NCI-H82 treated with DMSO at 0.1 percent for 48 hours (cell line): Measurements from ENCODE around the gene CFLAR.
"Not testable (repeated sequence)": the region's sequence is repeated elsewhere in the genome, so short reads cannot be mapped to it uniquely, and the experiment has no call there.

Experiments
- DNase-seq: peaks from one replicate; lab custom pipeline; 2025; ENCODE audit not compliant: unreplicated experiment; lab: John Stamatoyannopoulos, UW

Gene CFLAR

DNA sequence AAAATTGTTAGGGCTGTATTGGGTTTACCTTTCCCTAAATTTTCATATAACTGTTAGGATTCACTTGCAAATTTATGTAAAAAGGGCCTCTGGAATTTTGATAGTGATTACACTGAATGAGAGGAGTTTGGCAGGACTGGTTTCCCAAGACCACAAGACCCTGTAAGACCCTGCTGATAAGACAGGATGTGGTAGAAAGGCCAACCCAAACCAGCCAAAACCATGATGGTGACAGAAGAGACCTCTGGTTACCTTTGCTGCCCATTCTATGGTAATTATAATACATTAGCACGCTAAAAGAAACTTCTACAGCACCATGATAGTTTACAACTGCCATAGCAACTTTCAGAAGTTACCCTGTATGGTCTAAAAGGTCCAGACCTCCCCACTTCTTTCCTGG is 58.7 kb downstream of the CFLAR start:
- DNase-seq, result no peak

DNA sequence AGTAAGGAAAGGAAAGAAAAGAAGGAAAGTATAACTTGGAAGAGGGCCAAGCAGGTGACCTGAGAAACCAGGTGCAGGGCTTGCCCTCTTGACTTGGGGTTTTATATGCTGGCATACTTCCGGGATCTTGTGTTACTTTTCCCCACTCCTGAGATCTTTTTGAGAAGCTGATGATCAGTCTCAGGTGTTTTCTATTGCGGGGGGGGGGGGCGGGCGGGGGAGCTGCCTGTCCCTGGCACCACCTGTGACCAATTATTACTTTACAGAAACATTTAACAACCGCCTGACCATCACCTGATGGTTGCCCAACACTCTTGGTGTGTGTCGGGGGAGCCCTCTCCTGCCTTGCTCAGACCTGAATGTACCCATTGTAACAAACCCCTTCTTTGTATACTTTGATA is 60.1 kb downstream of the CFLAR start:
- no peak for DNase-seq

DNA sequence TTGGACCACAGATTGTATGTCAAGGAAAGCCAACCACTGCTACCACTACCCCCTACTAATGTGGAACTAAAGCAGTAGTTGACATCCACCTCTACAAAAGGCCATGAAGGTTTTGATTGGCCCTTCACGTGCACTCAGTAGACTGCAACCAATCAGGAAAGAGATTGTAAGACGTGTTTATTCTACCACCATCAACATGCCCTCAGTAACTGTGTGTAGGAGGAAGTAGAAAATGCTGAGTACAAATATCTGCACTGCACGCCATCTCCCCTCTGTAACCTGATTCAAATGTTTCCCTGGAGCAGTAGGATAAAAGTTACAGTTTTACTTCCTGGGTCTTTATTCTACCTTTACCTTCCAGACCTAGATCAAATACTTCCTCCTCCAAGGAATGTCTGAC is 64.0 kb downstream of the CFLAR start:
- DNase-seq, result no peak

DNA sequence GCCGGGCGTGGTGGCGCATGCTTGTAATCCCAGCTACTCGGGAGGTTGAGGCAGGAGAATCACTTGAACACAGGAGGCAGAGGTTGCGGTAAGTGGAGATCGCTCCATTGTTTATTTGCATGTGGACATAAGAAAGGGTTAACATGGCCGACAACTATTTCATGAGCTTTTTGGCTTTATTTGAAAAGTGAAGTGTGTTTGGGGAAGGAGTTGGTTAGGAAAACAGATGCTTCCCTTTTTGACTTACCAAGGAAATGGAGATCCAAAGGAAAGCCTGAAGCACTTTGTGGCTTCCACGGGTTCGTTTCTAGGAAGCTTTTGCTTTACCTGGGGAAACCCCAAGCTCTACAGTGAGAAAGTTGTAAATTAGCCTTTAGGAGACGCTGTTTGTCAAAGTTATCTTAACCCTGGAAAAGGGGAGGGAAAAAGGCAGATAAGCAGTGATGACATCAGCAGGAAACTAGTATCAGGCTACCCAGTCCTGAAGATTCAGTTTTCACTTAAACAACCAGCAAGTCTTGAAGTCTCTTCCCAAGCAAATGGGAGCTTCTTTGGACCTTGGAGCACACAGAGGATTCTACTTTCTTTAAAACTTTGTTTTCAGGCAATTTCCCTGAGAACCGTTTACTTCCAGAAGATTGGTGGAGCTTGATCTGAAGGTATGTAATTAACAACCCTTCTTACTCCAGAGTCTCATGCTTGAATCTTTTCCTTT is 66.8 kb downstream of the CFLAR start, which contains the start of gene CASP10:
CASP10 (plus strand) TSS at position 492 of the 715 bp plus-strand sequence. CDS start 2,637 bp downstream, outside the sequence.
- DNase-seq, result no peak

DNA sequence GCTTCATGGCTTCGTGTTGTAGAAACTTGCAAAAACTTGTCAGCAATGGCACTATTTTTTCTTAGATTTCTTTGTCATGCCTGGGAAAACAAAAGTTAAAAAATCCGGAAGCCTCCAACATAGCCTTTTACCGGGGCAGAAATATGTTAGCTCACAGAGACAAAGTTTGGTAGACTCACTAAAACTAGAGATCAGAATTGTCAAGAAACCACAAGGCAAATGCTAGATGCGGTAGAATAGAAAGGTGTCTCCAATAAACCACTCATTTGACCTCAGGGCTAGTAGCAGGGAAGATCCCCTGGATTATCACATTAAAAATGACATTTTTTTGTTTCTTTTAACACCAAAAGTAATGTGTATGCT is 67.4 kb downstream of the CFLAR start:
- DNase-seq, result no peak

DNA sequence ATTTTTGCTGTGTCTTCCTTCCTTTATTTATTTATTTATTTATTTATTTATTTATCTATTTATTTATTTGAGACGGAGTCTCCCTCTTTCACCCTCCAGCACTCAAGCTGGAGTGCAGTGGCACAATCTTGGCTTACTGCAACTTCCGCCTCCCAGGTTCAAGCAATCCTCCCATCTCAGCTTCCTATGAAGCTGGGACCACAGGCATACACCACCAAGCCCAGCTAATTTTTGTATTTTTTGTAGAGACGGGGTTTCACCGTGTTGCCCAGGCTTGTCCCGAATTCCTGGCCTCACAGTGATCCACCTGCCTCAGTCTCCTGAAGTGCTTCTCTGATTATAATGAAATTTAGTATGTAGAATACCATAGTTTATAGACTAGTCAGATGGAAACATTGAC is 67.9 kb downstream of the CFLAR start:
- not testable (repeated sequence) for DNase-seq

DNA sequence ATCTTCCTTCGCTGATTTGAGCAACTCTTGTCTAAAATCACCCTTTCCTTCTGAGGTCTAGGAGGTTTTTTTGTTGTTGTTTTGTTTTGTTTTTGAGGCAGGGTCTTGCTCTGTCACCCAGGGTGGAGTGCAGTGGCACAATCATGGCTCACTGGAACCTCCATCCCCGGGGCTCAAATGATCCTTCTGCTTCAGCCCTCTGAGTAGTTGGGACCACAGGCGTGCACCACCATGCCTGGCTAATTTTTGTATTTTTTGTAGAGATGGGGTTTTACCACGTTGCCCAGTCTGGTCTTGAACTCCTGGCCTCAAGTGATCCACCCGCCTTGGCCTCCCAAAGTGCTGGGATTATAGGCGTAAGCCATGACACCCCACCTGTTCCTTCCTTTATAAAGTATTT is 68.3 kb downstream of the CFLAR start:
- DNase-seq, result not testable (repeated sequence)

DNA sequence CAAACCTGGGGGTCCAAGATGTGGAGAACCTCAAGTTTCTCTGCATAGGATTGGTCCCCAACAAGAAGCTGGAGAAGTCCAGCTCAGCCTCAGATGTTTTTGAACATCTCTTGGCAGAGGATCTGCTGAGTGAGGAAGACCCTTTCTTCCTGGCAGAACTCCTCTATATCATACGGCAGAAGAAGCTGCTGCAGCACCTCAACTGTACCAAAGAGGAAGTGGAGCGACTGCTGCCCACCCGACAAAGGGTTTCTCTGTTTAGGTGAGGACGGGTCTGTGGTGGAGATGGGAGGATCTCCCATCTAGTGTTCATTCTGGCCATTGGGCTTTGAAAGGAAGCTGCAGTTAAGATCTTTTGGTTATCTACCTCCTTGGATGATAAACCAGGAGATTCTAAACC is 69.9 kb downstream of the CFLAR start:
- DNase-seq, result no peak

DNA sequence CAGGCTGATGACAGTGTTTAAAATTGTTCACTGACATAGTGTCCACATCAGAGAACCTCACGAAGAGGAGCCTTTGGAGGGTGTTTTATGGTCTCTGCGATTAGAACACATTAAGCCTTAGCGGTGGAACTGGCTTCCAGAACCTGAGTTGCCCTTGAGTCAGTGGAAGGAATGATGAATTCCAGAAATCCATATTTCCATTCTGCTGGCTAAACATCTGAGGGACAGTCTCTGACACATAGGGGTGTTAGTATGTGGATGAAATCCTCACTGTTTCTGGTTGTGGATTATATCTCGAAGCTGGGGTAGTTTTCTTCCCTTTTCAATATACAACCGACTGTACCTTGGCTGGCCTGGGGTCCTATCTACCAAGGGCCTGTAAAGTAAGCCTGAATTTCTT is 71.0 kb downstream of the CFLAR start:
- no peak for DNase-seq

DNA sequence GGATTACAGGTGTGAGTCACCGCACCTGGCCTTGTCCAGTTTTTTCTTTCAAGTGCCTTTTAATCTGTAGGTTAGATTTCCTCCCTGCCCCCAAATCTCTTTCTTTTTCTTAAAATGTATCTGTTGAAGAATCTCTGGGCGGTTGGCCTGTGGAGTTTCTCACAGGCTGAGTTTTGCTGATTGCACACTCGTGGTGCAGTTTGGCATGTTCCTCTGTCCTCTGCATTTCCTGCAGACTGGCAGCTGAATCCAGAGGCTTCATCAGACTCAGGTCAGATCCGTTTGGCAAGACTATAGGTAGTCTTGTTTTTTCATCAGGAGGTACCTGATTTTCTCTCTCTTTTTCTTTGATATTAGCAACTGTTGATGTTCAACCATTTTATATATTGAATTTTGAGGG is 72.5 kb downstream of the CFLAR start:
- no peak for DNase-seq

DNA sequence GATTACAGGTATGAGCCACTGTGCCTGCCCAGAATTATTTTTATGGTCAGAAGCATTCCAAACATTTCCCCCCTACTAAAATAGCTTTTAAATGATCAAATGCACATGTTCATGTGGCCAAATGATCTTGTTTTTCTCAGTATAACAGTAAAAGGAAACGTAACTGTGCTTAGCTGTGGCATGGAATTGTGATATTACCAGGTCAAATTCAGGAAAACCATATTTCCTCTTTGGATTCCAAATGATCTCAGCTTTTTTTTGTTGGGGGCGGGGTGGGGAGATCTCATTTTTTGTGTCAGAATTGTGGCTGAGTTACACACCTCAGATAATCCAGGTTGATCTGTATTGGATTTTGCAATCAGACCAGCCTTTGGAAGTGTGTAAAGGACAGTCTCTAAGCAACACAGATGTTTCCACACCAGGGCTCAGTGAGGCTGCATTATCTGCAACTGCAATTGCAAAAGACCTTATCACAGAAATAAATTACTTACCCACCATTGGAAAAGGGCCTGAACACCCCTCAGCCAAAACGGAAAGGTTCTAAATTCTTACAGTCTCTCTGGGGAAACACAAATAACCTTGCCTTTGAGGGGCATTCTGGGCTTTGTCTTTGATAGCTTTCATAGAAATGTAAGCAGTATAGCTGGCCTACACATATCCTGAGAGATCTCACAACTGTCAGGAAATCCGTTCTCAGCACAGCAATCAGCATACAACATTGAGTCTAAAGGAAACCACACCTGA is 75.3 kb downstream of the CFLAR start:
- no peak for DNase-seq

DNA sequence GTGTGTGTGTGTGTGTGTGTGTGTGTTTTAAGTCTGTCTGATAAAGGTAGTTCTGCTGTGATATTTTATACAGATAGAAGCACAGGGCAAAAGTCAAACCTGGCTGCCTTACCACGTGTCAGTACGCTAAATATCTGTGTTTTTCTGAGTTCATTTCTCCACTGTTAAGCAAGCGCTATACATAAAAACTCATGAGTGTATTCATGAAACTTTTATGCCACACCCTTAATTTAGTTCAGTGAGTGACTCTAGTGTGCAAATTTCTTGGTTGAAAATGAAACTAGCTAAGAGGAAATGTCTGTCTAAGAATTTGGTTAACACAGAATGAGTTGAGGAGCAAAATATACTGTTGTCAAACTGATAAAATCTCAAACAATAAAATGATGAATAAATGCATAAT is 78.1 kb downstream of the CFLAR start:
- no peak for DNase-seq

DNA sequence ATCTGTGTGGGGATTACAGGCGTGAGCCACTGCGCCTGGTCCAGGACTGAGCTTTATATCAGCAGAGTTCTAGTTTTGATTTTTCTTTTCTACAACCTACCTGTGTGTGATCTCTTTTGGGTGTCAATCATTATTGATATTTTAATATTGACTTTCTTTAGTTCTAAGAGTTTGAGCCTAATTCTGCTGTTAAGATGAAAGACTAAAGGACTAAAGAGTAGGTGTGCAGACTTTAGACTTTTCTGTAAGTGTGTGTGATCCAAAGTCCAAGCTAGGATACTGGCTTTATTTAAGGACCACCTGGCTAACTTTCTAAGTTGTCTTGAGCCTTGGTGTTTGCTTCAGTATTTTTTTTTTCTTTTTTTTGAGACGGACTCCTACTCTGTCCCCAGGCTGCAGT is 79.4 kb downstream of the CFLAR start:
- no peak for DNase-seq

DNA sequence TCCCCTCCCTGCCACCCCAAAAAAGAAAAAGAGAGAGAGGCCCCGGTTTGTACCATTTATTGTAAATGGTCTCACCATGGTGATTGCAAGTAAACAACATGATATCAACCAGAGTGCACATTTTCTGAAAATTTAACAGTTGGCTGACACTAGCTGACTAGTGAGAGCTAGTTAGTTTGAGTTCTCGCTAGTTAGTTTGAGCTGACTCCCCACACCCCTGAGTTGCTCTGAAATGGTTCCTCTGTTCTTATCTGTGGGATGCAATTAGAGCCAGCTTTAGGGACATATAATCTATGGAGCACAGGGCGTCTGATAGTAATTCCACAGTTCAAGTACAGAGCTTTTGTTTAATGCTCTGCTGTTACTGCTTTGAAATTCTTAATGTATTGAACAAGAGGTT is 80.0 kb downstream of the CFLAR start:
- no peak for DNase-seq

DNA sequence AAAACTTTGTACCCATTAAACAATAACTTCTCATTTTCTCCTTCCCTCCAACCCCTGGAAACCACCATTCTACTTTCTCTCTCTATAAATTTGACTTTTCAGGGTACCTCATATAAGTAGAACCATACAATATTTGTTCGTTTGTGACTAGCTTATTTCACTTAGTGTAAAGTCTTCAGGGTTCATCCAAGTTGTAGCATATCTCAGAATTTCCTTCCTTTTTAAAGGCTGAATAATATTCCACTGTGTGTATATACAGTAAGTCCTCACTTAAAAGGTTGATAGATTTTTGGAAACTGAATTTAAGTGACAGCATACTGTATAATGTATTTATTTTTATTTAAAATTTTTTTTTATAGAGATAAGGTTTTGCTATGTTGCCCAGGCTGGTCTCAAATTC is 80.8 kb downstream of the CFLAR start:
- DNase-seq, result no peak

DNA sequence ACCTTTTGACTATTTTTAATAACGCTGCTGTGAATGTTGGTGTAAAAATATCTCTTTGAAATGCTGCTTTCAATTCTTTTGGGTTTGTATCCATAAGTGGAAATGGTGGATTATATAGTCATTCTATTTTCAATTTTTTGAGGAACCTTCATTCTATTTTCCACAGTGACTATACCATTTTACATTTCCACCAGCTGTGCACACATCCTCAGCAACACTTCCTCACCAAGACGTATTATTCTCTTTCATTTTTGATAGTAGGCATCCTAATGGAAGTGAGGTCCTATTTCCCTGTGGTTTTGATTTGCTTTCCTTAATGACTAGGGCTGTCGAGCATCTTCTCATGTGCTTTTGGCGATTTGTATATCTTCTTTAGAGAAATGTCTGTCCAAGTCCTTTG is 81.8 kb downstream of the CFLAR start:
- no peak for DNase-seq

DNA sequence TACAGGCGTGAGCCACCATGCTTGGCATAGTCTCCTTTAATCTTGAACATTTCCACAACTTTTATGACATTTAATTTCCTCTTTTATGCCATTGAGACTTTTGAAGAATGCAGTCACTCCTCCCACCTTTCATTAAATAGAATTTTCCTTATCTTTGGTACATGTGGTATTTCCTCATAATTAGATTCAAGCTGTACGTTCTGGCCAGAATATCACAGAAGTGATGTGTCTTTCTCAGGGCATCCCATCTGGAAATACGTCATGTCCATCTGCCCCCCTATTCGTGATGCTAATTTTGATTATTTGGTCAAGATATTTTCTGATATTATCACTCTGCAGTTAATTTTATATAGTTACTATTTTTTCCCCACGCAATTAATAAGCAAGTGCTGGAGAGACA is 83.9 kb downstream of the CFLAR start:
- no peak for DNase-seq

DNA sequence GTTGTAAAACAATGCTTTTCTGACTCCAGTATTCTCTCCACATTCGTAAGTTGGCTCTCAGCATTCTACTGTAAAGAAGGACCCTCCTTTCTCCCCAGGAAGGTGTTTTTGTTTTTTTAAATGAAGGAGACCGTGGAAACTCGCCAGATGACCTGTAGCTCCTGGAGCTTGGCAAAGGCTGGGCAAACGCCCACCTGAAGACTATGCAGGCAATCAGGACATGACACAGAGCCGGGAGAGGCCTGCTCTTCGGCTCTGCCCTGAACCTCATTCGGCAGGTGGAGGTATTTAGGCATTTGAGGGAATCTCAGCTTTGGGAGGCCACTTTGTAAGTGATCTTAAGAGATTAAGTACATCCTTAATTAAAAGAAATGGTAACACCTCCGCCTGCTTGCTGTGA is 84.4 kb downstream of the CFLAR start:
- DNase-seq, result no peak

DNA sequence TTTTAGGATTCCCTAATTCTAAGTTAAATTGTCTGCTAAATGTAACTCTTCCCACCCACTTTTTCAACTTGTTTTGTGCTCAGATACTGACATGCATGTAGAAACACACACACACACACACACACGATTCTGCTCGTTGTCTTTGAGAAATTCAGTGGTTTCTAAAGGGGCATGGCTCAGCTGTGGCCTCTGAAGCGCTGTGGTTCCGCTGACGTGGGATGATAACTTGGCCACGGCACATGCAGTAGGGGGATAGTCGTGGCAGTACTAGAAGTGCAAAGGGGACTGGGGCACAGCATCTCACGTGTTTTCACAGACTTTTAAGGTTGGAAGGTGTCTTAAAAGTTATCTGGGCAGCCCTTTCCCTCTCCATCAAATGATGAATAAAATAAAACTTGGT is 85.4 kb downstream of the CFLAR start:
- DNase-seq, result no peak

DNA sequence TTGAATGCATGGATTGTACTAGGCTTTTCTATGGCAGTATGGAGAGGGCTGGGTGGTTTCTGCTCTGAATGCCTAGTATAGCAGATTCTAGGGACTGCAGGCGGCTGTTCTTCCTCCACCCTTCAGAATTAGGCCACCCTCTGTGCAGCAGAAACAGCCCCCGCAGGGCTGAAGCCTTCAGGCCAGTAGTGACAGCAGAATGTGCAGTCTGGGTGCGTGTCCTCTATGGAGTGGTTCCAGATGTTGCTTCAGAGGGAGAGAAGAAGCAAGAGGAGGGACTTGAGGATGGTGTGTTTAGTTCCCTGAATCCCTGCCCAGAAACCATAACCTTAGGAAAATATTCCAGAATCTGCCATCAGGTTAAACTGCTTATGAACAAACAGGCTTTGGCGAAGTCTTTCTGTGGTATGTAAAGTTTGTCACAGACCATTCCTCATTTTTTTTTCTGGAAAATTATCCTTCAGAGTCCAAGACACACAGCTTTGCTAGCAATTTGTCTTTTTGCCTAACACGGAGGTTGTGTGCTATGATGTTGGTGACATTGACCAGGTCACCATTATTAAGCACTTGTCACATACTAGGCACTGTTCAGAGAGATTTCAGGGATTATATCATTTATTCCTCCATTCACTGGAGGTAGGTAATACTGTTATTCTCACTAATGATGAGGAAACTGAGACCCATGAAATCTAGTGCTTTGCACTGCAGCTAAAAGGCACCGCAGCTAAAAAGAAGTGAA is 88.1 kb downstream of the CFLAR start:
- no peak for DNase-seq

DNA sequence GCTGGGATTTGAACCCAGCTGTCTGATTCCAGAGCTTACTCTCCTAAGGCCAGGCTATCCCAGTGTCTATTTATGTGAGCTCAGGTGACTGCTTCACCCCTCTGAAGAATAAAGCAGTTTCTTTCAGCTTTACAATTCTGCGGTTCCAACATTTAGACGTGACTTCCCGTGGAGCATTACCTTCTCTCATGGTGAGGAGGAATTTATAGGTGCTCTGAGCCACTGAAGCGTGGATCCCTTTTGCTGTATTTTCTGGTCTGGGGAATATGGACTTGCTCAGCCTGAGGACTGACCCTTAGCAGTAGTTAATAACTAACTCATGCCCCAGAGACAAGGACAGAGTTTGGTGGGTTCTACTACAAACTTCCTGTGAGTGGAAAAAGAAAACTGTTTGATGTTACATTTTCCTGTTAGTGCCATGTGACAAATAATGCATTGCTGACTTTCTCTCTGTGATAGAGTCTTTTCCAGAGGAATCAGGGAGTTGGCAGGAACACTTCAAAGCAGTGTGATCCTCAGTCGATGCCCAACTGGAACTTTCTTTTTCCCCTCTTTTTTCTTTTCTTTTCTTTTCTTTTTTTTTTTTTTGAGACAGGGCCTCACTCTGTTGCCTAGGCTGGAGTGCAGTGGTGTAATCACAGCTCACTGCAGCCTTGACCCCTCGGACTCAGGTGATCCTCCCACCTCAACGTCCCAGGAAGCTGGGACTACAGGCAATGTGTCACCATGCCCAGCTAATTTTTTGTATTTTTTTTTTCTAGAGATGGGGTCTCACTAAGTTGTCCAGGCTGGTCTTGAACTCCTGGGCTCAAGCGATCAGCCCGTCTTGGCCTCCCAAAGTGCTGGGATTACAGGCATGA is 88.9 kb downstream of the CFLAR start:
- no peak for DNase-seq
